ENCODE results near the gene CPXM1.

CPXM1 gene

DNA sequence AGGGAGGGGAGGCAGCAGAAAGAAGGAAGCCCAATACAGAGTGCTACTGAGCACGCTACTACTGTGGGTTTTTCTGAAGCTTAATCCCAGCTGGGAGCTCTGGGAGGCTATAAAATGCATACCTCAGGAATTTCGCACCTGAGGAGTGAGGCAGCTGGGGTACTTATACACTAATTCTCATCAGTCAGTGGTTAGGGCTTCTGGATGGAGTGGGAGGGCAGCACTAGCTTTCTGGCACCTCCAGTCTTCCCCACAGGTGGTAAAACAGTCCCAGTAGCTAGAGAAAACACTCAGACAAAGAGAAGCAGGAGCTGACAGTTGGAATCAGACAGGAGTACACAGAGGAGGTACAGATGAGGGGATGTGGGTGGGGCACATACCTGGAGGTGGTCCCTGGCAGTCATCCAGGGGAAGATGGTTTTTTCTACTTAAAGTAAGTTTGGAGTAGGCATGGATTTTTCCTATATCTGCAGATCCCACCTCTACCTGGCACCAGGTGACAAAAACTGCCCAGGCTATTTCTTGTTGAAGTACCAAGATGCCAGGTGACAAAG, 37.8 kb downstream of the CPXM1 start:
- DNase-seq, result no peak

DNA sequence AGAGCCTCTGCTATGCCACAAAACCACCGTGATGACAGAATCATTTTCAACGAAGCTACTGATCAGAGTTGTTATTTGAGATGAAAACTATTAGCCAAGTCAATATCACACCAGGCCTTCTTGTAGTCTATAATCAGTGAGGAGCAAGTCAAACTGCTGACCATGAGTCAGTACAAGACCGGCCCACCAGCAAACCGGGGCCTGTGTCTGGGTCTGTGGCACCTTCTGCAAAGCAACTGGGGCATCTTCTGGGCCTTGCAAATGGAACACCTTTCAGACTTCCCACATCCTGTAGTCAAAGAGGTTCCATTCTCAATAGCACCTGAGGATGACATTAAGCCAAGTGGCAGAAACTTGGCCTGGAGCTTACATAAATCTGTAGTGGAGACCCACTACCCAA, 38.5 kb downstream of the CPXM1 start:
- DNase-seq, result no peak

DNA sequence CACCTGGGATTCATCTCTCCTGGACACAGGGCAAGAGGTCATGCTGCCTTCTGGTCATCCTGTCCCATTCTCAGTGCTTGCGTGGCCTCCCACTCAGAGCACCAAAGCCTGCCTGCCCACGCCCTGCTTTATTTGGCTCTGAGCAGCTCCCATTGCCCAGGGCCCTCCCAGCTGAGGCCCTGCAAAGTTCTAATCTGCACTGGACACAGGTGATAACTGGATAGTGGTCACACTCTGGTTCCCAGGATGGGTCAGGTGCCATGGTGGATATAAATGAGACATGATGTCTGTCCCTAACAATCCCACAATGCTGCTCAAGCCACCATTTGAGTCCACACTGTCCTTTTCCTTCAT, 39.5 kb downstream of the CPXM1 start:
- no peak for DNase-seq

DNA sequence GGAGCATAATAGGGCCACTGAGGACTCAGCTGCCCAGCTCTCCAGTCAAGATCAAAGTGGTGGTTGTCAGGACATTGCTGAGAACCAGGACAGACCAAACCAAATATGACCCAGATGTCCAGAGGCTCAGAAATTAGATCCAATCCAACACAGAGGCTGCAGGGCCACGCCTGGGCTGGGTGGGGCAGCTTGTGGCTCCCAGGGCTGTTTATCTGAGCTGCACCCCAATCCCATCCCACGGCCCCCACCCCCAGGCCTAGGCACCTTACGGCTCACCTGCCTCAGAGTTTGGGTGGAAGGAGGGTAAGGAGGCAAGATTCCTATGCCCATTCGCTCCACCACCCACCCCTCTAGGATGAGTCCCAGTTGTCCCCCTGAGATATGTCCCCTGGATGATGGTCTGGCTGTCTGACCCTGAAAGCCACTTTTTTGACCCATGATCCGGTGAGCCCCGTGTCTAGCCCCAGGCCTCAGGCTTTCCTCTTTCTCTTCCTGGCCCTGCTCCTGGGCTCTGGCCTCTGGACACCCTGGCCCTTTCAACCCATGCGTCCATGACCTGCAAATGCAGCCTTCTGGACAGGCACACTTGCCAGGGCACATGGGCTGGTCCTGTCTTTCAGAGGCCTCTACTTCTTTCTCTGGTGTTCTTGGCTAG, 40.0 kb downstream of the CPXM1 start:
- DNase-seq, result no peak

DNA sequence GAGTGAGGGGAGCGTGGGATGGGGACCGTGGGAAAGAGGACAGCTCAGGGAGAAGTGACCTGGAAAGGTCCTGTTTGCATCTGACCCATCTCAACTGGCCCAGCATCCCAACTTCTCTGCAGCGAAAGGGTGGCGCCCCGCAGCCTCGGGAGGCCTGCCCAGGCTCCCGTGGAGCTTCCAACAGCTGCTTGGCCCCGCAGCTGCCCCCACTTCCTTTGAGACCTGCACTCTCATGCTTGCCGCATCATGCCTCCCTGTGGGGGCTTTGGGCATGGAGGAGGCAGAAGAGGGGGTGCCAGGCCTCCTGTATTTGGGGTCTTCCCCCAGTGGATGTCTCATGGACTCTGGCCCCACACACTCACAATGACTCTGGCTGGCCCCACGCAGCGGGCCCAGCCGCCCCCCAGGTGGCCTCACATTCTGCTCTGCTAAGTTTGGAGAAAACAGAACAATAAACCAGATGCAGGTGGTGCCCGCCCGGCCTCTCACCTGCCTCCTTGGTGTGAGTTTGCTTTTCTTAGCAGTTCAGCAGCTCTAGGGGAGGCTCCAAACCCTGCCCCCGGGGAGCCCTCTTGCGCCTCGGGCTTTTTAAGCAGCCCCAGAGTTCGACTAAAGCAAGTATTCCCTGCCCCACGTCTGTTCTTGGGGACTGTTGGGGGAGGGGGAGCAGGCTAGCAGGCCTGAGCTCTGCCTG, 40.7 kb downstream of the CPXM1 start:
- no peak for DNase-seq

DNA sequence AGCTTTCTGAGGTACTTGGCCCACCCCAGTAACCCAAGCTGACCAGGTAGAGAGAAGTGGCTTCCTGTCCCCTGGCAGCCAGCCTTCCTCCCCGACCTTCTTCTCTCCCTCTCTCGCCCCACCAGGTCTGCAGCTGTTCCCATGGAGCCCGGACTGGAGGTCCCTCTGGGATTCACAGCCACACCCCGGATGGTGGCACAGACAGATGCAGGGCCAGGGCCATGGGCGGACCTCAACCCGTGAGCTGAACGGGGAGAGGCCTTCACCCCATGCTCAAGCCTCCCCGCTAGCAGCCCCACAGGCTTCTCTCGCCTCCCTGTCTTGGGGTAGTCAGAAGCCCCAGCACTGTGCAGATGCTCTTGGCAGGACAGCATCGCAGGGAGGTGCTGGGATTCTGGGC, 41.3 kb downstream of the CPXM1 start:
- no peak for DNase-seq

DNA sequence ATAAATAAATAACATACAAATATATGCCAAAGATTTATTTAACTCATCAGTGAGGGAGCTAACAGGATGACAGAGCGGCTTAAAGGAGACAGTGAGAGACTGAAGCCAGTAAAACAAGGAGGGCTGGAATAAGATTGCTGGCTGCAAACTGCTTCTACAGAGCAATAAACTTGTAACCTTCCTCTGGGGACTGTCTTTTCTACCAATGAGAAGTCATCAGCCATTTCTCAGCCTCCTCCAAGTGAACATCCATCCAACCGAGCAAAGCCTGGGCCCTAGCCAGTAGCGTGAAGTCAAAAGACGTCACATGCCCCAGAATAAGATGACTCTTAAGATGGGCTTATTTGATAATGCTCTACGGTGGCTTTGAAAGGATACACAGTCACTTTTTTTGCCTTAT, 42.5 kb downstream of the CPXM1 start:
- DNase-seq, result no peak

DNA sequence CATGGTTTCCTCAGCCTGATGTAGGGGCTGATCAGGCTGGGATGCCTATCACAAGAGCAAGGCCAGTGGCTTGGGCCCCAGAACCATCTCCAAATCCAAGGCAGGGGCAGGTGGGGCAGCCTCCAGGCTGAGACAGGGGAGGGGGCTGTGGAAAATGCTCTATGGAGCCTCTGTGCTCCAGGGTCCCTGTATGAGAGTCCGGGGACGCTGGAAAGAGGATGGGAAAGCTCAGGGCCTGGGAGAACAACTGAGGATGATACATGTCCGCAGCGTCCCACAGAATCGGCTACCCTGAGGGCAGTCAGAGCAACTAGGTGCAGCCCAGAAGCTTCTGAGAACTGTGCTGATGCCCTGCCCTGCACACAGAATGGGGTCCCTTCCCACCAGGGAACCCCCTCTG, 43.4 kb downstream of the CPXM1 start:
- no peak for DNase-seq

DNA sequence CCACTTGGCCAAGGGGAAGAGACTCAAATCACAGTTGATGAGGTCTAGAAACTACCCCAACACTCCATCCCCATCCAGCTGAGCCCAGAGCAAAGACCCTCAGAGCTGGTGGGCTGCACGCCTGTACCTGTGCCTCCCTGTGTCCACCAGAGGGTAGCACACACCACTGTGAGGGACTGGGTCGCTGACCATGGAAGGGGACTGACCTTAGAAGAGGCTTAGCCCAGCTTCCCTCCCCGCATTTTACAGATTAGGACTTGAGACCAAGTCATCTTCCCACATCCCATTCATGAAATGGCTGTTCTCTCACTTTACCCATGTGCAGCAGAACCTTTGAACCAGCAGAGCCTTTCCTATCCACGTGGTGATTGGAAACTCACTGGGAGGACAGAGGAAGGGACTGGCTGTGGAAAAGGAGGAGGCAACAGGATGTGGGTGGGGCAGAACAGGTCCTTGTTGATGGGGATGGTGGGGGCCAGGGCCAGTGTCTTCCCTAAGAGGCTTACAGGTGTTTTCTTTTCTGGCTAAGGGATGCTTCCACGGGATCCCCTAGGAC, 44.3 kb downstream of the CPXM1 start:
- no peak for DNase-seq

DNA sequence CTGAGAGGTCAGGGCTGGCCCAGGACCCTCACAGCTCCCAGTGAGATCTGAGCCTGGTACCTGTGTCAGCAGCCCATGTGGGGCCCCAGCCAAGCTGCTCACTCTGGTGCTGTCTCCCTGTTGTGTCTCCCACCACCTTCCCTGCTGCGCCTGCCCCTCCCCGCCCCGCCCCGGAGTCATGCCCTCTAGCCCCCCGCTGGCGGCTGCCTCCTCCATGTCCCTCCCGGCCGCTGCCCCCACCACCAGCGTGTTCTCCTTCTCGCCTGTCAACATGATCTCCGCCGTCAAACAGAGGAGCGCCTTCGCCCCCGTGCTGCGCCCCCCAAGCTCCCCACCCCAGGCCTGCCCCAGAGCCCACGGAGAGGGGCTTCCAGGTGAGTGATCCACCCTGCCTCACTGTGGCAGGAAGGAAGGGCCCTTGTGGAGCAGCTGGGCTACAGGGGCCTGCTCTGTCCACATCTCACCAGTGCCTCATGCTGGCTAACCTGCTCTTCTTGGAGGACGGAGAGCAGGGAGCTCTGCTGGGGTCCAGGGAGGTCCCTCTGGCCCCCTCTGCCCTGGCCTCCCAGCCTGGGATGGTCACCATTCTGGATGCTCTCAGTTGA, 44.9 kb downstream of the CPXM1 start:
- DNase-seq, result no peak

DNA sequence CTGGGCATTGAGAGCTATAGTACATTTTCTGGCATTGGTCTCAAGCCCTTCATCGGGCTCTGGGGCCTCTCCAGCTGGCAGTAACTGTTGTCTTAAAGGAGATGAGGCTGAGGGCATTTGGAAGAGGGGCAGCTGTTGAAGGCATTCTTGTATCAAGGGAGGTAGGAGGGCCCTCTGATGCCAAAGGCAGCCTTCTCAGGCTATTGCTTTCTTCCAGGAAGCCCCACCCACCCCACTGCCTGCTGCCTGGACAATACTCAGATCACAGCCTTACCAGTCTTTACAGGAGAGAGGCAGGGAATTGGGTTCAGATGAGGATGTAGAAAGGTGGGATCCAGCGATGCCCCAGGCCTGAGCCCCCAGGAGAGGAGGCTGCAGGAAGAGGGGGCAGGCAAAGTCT, 46.0 kb downstream of the CPXM1 start:
- no peak for DNase-seq

DNA sequence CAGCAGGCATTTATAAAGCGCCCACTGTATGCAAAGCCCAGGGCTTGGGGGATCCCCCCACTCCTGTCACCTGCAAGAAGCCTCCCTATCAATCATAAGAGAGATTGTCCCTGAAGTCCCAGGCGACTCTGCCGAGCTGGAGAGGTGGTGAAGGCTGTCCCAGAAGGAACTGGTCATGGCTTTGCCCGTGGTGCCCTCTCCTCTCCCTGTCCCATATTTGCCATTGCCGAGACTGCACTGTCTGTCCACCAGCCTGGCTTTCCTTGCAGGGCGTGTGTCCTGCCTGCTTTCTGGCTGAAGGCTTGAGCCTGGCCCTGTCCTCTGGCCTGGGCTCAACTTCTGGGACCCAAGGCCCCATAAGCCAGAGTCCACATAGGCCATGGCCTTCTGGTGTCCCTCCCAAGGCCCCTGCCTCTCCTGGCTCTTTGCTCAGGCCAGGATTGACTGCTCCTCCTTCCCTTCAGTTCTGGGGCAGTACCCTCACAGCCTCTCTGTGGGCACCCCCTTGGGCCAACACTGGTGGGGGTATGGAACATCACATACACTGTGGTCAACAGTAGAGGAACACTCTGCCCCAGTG, 46.9 kb downstream of the CPXM1 start:
- no peak for DNase-seq

DNA sequence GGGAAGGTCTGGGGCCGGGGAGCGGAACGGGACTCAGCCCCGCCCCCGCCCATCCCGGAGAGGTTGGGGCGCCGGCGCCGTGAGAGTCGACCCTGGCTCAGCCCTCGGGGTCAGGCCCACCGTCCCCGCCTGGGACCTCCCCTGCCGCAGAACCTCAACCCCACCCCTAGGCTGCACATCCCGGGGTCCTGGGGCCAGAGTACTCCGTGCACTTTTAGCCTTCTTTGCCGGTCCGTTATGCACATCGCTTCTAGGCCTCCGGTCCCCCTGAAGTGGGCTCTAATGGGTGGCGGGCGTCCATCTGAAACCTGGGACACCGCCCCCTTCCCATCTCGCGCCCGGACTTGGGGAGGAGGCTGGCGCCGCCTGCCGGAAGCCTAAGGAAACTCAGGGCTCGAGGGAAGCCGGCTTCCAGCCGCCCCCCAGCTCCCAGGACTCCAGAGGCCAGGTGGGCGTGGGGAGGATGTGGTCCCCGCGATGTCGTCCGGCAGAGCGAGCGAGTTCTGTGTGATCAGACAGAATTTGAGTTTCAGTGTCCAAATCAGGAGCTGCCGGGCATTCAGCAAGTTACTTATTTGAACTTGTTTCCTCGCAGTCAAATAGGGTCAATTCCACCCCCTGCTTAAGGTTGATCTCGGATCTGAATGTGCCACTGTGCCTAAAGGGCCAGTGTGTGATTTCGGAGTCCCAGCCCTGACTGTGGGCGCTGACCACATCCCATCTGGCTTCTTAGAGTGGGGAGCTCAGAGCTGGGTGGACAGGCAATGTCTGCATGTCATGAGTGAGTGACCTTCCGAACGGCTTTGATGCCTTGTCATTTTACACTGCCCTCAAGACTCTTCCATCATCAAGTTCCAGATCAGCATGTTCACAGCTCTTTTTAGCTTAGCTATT, 47.6 kb downstream of the CPXM1 start:
- DNase-seq, result peak in 3 of 5 experiments; percentile 34 to 42 (median 36)

DNA sequence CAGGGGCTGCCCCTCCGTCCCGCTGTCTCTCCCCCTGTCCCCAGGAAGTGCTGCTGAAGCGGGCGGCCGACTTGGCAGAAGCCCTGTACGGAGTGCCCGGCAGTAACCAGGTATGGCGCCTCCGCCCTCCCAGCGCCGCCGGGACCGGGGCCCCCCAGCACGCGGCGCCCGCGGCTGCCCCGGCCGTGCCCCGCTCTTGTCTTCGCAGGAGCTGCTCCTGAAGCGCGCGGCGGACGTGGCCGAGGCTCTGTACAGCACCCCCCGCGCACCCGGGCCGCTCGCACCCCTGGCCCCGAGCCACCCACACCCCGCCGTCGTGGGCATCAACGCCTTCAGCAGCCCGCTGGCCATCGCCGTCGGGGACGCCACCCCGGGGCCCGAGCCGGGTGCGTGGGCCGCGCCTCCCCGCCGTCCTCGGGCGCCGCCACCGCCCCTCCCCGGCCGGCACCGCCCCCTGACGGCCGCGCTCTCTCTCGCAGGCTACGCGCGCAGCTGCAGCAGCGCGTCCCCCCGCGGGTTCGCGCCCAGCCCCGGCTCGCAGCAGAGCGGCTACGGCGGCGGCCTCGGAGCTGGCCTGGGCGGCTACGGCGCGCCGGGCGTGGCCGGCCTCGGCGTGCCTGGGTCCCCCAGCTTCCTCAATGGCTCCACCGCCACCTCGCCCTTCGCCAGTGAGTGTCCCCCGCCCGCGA, 48.4 kb downstream of the CPXM1 start:
- DNase-seq, result peak in 4 of 5 experiments; percentile 37 to 60 (median 40)

DNA sequence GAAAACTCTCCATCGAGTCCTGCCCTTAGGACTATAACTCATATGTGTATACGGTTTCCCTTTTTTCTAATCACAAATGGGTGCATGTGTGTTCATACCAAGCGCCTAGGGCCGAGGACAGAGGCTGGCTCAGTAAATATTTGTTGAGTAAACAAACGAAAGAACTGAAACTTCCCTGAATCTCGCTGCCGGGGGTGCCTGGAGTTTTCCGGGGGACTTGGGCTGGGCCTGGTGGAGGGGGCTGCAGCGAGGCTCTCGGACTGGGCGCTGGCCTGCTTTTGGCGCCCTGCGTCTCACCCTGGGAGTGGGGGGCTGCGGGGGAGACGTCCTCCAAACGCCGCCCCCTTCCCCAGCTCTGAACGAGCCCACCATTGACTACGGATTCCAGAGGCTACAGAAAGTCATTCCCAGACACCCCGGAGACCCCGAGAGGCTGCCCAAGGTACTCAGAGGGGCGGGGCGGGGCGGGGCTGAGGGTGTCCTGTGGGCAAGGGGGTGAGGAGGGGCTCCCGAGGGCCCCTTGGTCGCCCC, 49.0 kb downstream of the CPXM1 start:
- no peak for DNase-seq

DNA sequence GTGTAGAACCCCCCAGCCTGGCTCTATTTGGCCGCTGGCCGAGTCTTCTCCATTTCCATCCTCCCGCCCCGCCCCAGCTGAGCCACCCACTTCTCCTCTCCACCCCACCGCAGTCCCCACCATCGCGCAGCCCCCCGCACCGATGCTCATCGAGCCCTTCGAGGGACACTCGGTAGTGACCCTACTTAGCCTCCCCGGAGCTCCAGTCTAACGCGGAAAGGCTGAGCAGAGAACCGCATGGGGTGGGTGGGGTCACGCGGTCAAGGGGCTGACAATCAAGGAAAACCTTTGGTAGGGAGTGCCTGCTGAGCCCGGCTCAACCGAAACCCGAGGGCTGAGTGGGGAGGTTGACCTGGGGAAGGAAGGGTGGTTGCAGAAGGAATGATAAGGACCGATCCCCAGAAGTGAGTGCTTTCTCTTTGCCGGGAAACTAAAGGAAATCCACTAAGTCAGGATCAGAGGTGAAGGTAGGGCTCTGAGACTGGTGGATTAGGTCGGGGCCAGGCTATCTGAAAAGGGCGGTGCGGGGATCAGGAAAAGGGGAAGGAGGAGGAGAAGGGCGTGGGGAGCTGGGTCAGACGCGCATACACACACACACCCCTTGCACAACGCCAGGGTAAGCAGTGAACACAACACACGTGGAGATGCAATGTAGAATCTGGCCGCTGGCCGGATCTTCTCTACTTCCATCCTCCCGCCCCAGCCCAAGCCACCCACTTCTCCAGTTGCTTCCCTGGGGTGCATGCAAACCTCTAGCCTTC, 49.8 kb downstream of the CPXM1 start:
- peak in 1 of 5 experiments; percentile 14 for DNase-seq

DNA sequence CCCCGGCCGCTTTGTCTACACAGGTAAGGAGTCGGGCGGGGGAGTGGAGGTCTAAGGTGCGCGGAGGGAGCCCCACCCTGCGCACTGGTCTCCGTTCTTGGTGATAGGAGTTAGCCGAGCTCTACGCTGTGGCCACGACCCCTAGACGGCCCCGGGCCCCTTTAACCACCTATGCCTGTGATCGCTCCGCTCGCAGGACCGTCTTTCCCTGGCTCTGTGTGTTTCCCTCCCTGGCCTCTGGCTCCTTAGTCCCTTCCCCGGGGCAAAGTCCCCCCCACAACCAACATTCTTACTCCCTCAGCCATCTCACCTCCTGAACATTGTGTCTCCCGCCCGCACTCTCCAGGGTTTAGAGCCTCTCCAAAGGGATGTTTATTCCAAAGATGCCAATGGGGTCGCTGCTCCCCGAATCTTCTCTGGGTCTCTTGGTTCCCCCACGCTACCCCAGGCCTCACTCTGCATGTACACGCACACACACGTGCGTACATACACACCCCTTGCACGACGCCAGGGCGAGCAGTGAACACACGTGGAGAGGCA, 50.4 kb downstream of the CPXM1 start:
- DNase-seq, result no peak

DNA sequence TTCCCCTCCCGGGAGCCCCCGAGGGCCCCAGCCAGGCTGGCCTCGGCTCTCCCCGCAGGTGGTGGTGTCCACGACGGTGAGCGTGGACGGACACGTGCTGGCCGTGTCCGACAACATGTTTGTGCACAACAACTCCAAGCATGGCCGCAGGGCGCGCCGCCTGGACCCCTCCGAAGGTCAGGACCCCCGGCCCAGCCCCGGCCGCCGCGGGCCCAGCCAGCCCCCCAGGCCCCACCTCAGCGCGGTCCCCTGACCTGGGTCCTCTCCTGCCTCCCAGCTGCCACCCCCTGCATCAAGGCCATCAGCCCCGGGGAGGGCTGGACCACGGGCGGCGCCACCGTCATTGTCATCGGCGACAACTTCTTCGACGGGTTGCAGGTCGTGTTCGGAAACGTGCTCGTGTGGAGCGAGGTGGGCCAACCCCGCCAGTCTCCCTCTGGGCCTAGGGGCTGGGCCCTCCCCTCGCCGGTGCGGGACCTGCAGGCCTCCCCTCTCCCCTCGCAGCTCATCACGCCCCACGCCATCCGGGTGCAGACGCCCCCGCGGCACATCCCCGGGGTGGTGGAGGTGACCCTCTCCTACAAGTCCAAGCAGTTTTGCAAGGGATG, 51.0 kb downstream of the CPXM1 start:
- no peak for DNase-seq

DNA sequence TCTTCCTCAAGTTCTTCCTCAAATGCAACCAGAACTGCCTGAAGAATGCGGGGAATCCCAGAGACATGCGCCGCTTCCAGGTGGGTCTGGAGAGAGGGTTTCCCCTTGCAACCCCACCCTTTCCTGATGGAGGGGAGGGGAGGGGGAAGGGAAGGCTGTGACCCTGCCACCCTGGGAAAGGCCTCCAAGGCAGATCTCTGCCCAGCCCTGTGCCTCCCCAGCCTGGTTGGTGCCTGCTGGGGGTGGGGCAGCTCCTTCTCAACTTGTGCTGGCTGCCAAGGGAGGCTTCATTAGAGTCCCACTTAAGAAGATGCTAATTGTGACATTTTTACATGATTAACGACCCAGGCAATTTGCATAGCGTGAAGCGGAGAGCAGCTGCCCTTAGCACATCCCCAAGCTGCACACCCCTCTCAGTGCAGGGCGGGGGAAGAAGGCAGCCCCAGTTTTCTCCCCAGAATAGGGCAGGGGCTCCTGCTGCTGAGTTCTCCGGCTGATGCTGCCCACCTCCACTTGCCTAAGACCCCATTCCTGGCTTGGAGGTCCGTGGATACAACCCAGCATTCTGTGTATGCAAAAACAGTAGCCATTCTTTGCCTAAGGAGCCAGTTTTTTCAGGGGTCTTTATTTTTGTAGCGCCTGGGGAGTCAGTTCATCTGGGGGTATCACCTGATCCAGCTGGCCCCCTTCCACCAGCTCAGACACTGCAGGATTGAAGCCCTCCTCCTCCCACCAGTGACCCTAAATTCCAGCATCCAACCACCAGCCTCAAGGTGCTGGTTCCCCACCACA, 51.7 kb downstream of the CPXM1 start:
- no peak for DNase-seq
